H9 (cell line): ENCODE measurements around the gene RPL34. TPM values are rescaled to one million over a fixed set of nuclear protein-coding genes. Genes with fewer than 3 reads are reported as not detected.
A peak's percentile ranks its signal among the peaks of the same experiment; 100 is the strongest.

Experiments
- DNase-seq: peaks from one replicate; pipeline ENCODE4 v3.0.0-alpha.2; 2017
- H2AFZ ChIP-seq: one replicate; pipeline ENCODE4 v1.6.1; 2013; ENCODE audit warnings: mild to moderate bottlenecking, low read length, control low read depth, moderate library complexity
- H2AK5ac ChIP-seq: 2 replicates; pipeline ENCODE4 v1.6.1; 2013; ENCODE audit warnings: low read length, control low read depth, mixed read lengths; ENCODE audit not compliant: insufficient read length
- H2BK120ac ChIP-seq: one replicate; pipeline ENCODE4 v1.6.1; 2013; ENCODE audit warnings: low read depth, mild to moderate bottlenecking, low read length, control low read depth, inconsistent platforms; ENCODE audit not compliant: poor library complexity, severe bottlenecking
- H2BK12ac ChIP-seq: 2 replicates; pipeline ENCODE4 v1.6.1; 2013; ENCODE audit warnings: low read length, control low read depth, mixed read lengths, low read depth; ENCODE audit not compliant: insufficient read length
- H2BK15ac ChIP-seq: 2 replicates; pipeline ENCODE4 v1.6.1; 2013; ENCODE audit warnings: low read depth, low read length, control low read depth
- H2BK20ac ChIP-seq: one replicate; pipeline ENCODE4 v1.6.1; 2013; ENCODE audit warnings: low read depth, mild to moderate bottlenecking, low read length, control low read depth, inconsistent platforms; ENCODE audit not compliant: poor library complexity, severe bottlenecking
- H2BK5ac ChIP-seq: 2 replicates; pipeline ENCODE4 v1.6.1; 2013; ENCODE audit warnings: low read length, control low read depth, mixed read lengths; ENCODE audit not compliant: insufficient read length
- H3K14ac ChIP-seq: 2 replicates; pipeline ENCODE4 v1.6.1; 2013; ENCODE audit warnings: low read length, control low read depth; ENCODE audit not compliant: insufficient read depth
- H3K18ac ChIP-seq: 2 replicates; pipeline ENCODE4 v1.6.1; 2013; ENCODE audit warnings: low read depth, mild to moderate bottlenecking, mixed read lengths, low read length, control low read depth; ENCODE audit not compliant: insufficient read length
- H3K23ac ChIP-seq: 2 replicates; pipeline ENCODE4 v1.6.1; 2013; ENCODE audit warnings: low read length, control low read depth, mixed read lengths, low read depth; ENCODE audit not compliant: insufficient read length
- H3K23me2 ChIP-seq: 2 replicates; pipeline ENCODE4 v1.6.1; 2013; ENCODE audit warnings: low read depth, mild to moderate bottlenecking, mixed read lengths, low read length, control low read depth; ENCODE audit not compliant: insufficient read length, poor library complexity, severe bottlenecking
- H3K27ac ChIP-seq: 2 replicates; pipeline ENCODE4 v1.5.1; 2013; ENCODE audit warnings: low read length, control low read depth, mixed read lengths, low read depth; ENCODE audit not compliant: insufficient read length
- H3K27me3 ChIP-seq: 2 replicates; pipeline ENCODE4 v1.6.1; 2013; ENCODE audit warnings: low read length, control low read depth, inconsistent platforms; ENCODE audit not compliant: insufficient read depth
- H3K4ac ChIP-seq: 2 replicates; pipeline ENCODE4 v1.6.1; 2013; ENCODE audit warnings: low read depth, mild to moderate bottlenecking, control low read depth, inconsistent platforms, low read length, moderate library complexity
- H3K4me1 ChIP-seq: 2 replicates; pipeline ENCODE4 v1.6.1; 2013; ENCODE audit warnings: low read length, control low read depth, inconsistent platforms; ENCODE audit not compliant: insufficient read depth
- H3K4me2 ChIP-seq: 2 replicates; pipeline ENCODE4 v1.6.1; 2013; ENCODE audit warnings: low read length, control low read depth, mixed read lengths; ENCODE audit not compliant: insufficient read length, insufficient read depth
- H3K56ac ChIP-seq: 2 replicates; pipeline ENCODE4 v1.6.1; 2013; ENCODE audit warnings: low read depth, mild to moderate bottlenecking, mixed read lengths, low read length, control low read depth; ENCODE audit not compliant: insufficient read length
- H3K79me1 ChIP-seq: 2 replicates; pipeline ENCODE4 v1.6.1; 2013; ENCODE audit warnings: low read depth, mild to moderate bottlenecking, moderate library complexity, low read length, control low read depth, inconsistent platforms; ENCODE audit not compliant: insufficient read depth, poor library complexity, severe bottlenecking
- H3K79me2 ChIP-seq: 2 replicates; pipeline ENCODE4 v1.6.1; 2013; ENCODE audit warnings: low read length, control low read depth, inconsistent platforms; ENCODE audit not compliant: insufficient read depth
- H3K9ac ChIP-seq: 2 replicates; pipeline ENCODE4 v1.6.1; 2013; ENCODE audit warnings: low read length, control low read depth, mixed read lengths; ENCODE audit not compliant: insufficient read length; ENCODE audit errors: extremely low read depth
- H3K9me3 ChIP-seq: one replicate; pipeline ENCODE4 v1.6.1; 2013; ENCODE audit warnings: low read depth, low read length, inconsistent platforms; ENCODE audit not compliant: control insufficient read depth
- H3T11ph ChIP-seq: one replicate; pipeline ENCODE4 v1.6.1; 2013; ENCODE audit warnings: mild to moderate bottlenecking, low read length, control low read depth, inconsistent platforms
- H4K20me1 ChIP-seq: one replicate; pipeline ENCODE4 v1.6.1; 2013; ENCODE audit not compliant: control insufficient read depth, insufficient read length, insufficient read depth
- H4K5ac ChIP-seq: 2 replicates; pipeline ENCODE4 v1.6.1; 2013; ENCODE audit warnings: low read depth, mild to moderate bottlenecking, mixed read lengths, low read length, control low read depth; ENCODE audit not compliant: insufficient read length
- H4K8ac ChIP-seq: replicated peaks from 2 replicates; pipeline ENCODE4 v1.6.1; 2013; ENCODE audit warnings: low read length, control low read depth, mixed read lengths, low read depth; ENCODE audit not compliant: insufficient read length
- H4K91ac ChIP-seq: 2 replicates; pipeline ENCODE4 v1.6.1; 2013; ENCODE audit warnings: low read depth, mild to moderate bottlenecking, moderate library complexity, mixed read lengths, low read length, control low read depth; ENCODE audit not compliant: insufficient read length
- H3K27ac Mint-ChIP-seq, 3 experiments: 2 replicates in 2 of 3; 3 replicates in 1 of 3; pipeline ENCODE4 v1.8.0; 2020 to 2021; ENCODE audit warnings: mixed read lengths in 3 of 3, mild to moderate bottlenecking in 1 of 3, moderate library complexity in 1 of 3
- H3K27me3 Mint-ChIP-seq: 2 replicates; pipeline ENCODE4 v1.8.0; 2021; ENCODE audit warnings: low read depth, mild to moderate bottlenecking, moderate library complexity, mixed read lengths
- H3K36me3 Mint-ChIP-seq, 3 experiments: 2 replicates in 2 of 3; 3 replicates in 1 of 3; pipeline ENCODE4 v1.8.0; 2020 to 2021; ENCODE audit warnings: low read depth in 3 of 3, mixed read lengths in 3 of 3; ENCODE audit not compliant: insufficient read depth in 1 of 3
- H3K4me1 Mint-ChIP-seq, 2 experiments: 2 replicates each; pipeline ENCODE4 v1.8.0; 2020; ENCODE audit warnings: mixed read lengths in 2 of 2
- H3K4me3 Mint-ChIP-seq, 2 experiments: 2 replicates in 1 of 2; 3 replicates in 1 of 2; pipeline ENCODE4 v1.8.0; 2020 to 2021; ENCODE audit warnings: mild to moderate bottlenecking in 2 of 2, mixed read lengths in 2 of 2, moderate library complexity in 1 of 2
- H3K9me3 Mint-ChIP-seq, 2 experiments: 2 replicates in 1 of 2; 3 replicates in 1 of 2; pipeline ENCODE4 v1.8.0; 2020; ENCODE audit warnings: mild to moderate bottlenecking in 2 of 2, mixed read lengths in 2 of 2, moderate library complexity in 1 of 2
- WGBS: extraction: QIAGEN DNeasy Blood & Tissue Kit; methylation state at CpG from one replicate; pipeline ENCODE4 v1.1.7; 2013; ENCODE audit warnings: missing lambda C conversion rate, low lambda C conversion rate, mixed read lengths; ENCODE audit not compliant: insufficient read length; ENCODE audit errors: extremely low coverage; 5-methylcytosine and 5-hydroxymethylcytosine counted together
- total RNA-seq: library from RNA; stranded (reverse); gene quantifications from 2 replicates; pipeline ENCODE4 v1.2.1, GENCODE V29; 2021
- TF ChIP-seq, protein P1 (sequence below): fragments of 200-600 bp; sonication (generic); conservative IDR thresholded peaks from 3 replicates; pipeline ENCODE4 v1.8.0; 2021; ENCODE audit warnings: antibody characterized with exemption, mild to moderate bottlenecking

Gene RPL34
- total RNA-seq, 1 experiment from 2014 or later: 1,375 TPM

DNA sequence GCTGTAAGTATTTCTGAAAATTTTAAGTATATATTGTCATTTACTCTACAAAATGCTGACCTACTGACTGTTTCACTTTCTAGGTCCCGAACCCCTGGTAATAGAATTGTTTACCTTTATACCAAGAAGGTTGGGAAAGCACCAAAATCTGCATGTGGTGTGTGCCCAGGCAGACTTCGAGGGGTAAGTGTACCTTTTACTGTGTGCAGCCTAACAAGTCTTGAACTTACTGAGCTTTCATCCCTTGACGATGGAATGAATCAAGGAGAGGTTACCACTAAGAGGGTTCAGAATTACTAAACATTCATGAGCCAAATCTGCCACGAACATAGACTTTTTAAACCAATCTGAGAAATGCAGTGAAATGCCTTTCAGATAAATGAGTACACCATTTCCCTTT lies 1.6 kb downstream of the RPL34 start:
- H4K5ac ChIP-seq: no peak overlapping the region
- no peak overlapping the region for H3K14ac ChIP-seq
- H4K20me1 ChIP-seq: no peaks in the 10 kb centered on the region
- no peak overlapping the region for H3K23ac ChIP-seq
- no peak for DNase-seq
- no peak overlapping the region for H2AFZ ChIP-seq
- H3K27ac ChIP-seq: no peak overlapping the region
- peak overlapping the region; percentile 86 for H3K4me2 ChIP-seq
- no peak overlapping the region for H4K8ac ChIP-seq
- no peaks in the 10 kb centered on the region for H3K27me3 ChIP-seq
- H2BK15ac ChIP-seq: no peak overlapping the region
- H2AK5ac ChIP-seq: no peak overlapping the region
- H3K79me2 ChIP-seq: peaks cover 15% of the 10 kb centered on the region; the same call in 1 of the 2 replicates
- H3K9me3 ChIP-seq: no peaks in the 10 kb centered on the region
- peaks cover 51 to 64% (median 60%) of the 10 kb centered on the region in 3 experiments for H3K36me3 Mint-ChIP-seq
- H3K4me1 ChIP-seq: peaks cover 2% of the 10 kb centered on the region; the same call in 1 of the 2 replicates
- WGBS: no CpG with 5 or more reads among the region's 4 CpGs
- H2BK120ac ChIP-seq: no peak overlapping the region
- no peak overlapping the region for H3K56ac ChIP-seq
- peaks cover 25 to 28% of the 10 kb centered on the region in 2 experiments for H3K4me1 Mint-ChIP-seq
- H3K23me2 ChIP-seq: peaks cover 8% of the 10 kb centered on the region
- H3K4me3 Mint-ChIP-seq: peak overlapping the region; percentile 94 to 100; a peak in 4 of 5 replicates
- H3K9ac ChIP-seq: peak overlapping the region; percentile 97
- H3K18ac ChIP-seq: no peak overlapping the region
- no peak overlapping the region for H2BK12ac ChIP-seq
- H4K91ac ChIP-seq: no peak overlapping the region
- no peak overlapping the region for H3K4ac ChIP-seq
- H3K9me3 Mint-ChIP-seq: 0 out of 5 replicates have a peak, but pooled peaks cover 0 to 3% of the 10 kb centered on the region in 2 experiments
- no peak overlapping the region for H2BK20ac ChIP-seq
- no peaks in the 10 kb centered on the region for H3K27me3 Mint-ChIP-seq
- H3K79me1 ChIP-seq: peaks cover 3% of the 10 kb centered on the region
- TF ChIP-seq, protein P1, sequence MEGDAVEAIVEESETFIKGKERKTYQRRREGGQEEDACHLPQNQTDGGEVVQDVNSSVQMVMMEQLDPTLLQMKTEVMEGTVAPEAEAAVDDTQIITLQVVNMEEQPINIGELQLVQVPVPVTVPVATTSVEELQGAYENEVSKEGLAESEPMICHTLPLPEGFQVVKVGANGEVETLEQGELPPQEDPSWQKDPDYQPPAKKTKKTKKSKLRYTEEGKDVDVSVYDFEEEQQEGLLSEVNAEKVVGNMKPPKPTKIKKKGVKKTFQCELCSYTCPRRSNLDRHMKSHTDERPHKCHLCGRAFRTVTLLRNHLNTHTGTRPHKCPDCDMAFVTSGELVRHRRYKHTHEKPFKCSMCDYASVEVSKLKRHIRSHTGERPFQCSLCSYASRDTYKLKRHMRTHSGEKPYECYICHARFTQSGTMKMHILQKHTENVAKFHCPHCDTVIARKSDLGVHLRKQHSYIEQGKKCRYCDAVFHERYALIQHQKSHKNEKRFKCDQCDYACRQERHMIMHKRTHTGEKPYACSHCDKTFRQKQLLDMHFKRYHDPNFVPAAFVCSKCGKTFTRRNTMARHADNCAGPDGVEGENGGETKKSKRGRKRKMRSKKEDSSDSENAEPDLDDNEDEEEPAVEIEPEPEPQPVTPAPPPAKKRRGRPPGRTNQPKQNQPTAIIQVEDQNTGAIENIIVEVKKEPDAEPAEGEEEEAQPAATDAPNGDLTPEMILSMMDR: no peak
- H2BK5ac ChIP-seq: no peak overlapping the region
- H3T11ph ChIP-seq: no peak overlapping the region
- H3K27ac Mint-ChIP-seq: no peak overlapping the region
